ES-I3 (cell line): Measurements from ENCODE around the gene NSMCE1.

Experiments used
- H3K36me3 ChIP-seq: 2 replicates; pipeline ENCODE4 v1.6.1; 2013; ENCODE audit warnings: mild to moderate bottlenecking, low read length, control low read depth, moderate library complexity; ENCODE audit not compliant: insufficient read depth
- H3K4me1 ChIP-seq: 2 replicates; pipeline ENCODE4 v1.6.1; 2013; ENCODE audit warnings: mild to moderate bottlenecking, control low read depth, low read length; ENCODE audit not compliant: insufficient read depth
- H3K9ac ChIP-seq: 2 replicates; pipeline ENCODE4 v1.6.1; 2013; ENCODE audit warnings: low read depth, mild to moderate bottlenecking, low read length, moderate library complexity
- H3K9me3 ChIP-seq: 2 replicates; pipeline ENCODE4 v1.6.1; 2013; ENCODE audit warnings: mild to moderate bottlenecking, low read length, moderate library complexity; ENCODE audit not compliant: control insufficient read depth, insufficient read depth

Gene NSMCE1

GRCh38 chr16:27310576-27311447 is 42.2 kb upstream of the NSMCE1 start:
- Histone ChIP-seq H3K9me3 (no peaks in the 10 kb centered on the region), H3K36me3 (no peaks in the 10 kb centered on the region), H3K9ac (no peak overlapping the region), H3K4me1 (peaks cover 6% of the 10 kb centered on the region; the same call in 1 of the 2 replicates)

- H3K36me3 ChIP-seq: no peaks in the 10 kb centered on the region
Measured at GRCh38 chr16:27308792-27309191, 40.2 kb upstream of the NSMCE1 start.

DNA sequence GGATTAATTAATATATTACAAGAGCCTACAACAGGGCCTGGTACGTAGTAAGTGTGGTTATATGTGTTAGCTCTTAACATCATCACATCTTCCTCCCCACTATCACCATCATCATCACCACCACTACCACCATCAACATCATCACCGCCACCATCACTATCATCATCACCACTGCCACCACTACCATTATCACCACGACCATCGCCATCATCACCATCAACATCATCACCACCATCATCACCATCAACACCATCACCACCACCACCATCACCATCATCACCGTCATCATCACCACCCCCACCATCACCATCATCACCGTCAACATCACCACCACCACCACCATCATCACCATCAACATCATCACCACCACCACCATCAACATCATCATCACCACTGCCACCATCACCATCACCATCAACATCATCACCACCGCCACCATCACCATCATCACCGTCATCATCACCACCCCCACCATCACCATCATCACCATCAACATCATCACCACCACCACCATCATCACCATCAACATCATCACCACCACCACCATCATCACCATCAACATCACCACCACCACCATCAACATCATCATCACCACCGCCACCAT is 37.4 kb upstream of the NSMCE1 start:
- H3K9ac ChIP-seq: no peak overlapping the region
- H3K4me1 ChIP-seq: no peaks in the 10 kb centered on the region
- no peaks in the 10 kb centered on the region for H3K9me3 ChIP-seq
- no peaks in the 10 kb centered on the region for H3K36me3 ChIP-seq

More at GRCh38 chr16:27308792-27309191, 40.2 kb upstream of the NSMCE1 start:
- Histone ChIP-seq H3K4me1 (no peaks in the 10 kb centered on the region), H3K9ac (no peak overlapping the region), H3K9me3 (no peaks in the 10 kb centered on the region)

GRCh38 chr16:27304881-27305745 is 36.5 kb upstream of the NSMCE1 start:
- no peaks in the 10 kb centered on the region for H3K36me3 ChIP-seq
- no peak overlapping the region for H3K9ac ChIP-seq
- no peaks in the 10 kb centered on the region for H3K9me3 ChIP-seq
- H3K4me1 ChIP-seq: no peaks in the 10 kb centered on the region

- Histone ChIP-seq H3K36me3 (no peaks in the 10 kb centered on the region), H3K4me1 (no peaks in the 10 kb centered on the region), H3K9me3 (no peaks in the 10 kb centered on the region), H3K9ac (no peak overlapping the region)
Measured at GRCh38 chr16:27304102-27304501, 35.5 kb upstream of the NSMCE1 start.

- Histone ChIP-seq H3K4me1 (no peaks in the 10 kb centered on the region), H3K9me3 (no peaks in the 10 kb centered on the region), H3K36me3 (no peaks in the 10 kb centered on the region), H3K9ac (no peak overlapping the region)
Measured at GRCh38 chr16:27303256-27304100, 34.9 kb upstream of the NSMCE1 start.

GRCh38 chr16:27302126-27302525 is 33.6 kb upstream of the NSMCE1 start:
- H3K4me1 ChIP-seq: no peaks in the 10 kb centered on the region
- H3K9me3 ChIP-seq: no peaks in the 10 kb centered on the region
- no peak overlapping the region for H3K9ac ChIP-seq
- no peaks in the 10 kb centered on the region for H3K36me3 ChIP-seq

DNA sequence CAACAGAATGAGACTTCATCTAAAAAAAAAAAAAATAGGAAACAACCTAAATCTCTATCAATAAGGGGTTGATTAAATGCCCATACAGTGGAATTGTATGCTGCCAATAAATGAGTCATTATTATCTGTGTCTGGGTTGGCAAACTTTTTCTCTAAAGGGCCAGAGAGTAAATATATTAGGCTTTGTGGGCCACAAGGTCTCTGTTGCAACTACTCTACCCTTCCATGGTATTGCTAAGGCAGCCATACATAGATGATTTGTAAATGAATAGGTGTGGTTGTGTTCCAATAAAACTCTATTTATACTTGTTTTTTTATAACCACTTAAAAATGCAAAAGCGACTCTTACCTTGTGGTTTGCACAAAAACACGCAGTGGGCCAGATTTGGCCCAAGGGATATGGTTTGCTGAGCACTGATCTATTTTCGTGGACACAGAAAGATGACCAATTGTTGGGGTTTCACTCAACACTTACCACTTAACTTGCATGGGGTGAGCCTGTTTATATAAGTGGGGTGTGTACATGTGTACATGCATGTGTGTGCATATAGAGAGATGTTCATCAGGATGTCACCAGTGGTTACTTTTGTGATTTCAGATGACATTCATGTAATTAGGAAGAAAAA is 32.8 kb upstream of the NSMCE1 start:
- Histone ChIP-seq H3K9ac (no peak overlapping the region), H3K36me3 (no peaks in the 10 kb centered on the region)

DNA sequence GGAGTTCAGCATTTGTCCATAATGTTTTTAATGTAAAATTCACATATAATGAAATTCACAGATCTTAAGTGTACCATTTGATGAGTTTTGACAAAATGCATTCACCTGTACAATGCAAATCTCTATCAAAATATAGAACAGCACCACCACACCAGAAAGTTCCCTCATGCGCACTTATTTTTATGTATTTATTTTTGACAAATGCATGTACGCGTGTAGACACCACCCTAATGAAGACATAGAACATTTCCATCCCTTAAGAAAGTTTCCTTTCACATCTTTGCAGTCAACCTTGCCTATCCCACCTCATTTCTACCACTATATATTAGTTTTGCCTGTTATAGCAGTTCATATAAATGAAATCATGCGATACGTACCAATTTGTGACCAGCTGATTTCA is 29.6 kb upstream of the NSMCE1 start:
- Histone ChIP-seq H3K4me1 (no peaks in the 10 kb centered on the region), H3K9ac (no peak overlapping the region), H3K9me3 (no peaks in the 10 kb centered on the region), H3K36me3 (no peaks in the 10 kb centered on the region)

More for the DNA sequence above, 32.8 kb upstream of the NSMCE1 start:
- Histone ChIP-seq H3K9me3 (no peaks in the 10 kb centered on the region), H3K4me1 (no peaks in the 10 kb centered on the region)

DNA sequence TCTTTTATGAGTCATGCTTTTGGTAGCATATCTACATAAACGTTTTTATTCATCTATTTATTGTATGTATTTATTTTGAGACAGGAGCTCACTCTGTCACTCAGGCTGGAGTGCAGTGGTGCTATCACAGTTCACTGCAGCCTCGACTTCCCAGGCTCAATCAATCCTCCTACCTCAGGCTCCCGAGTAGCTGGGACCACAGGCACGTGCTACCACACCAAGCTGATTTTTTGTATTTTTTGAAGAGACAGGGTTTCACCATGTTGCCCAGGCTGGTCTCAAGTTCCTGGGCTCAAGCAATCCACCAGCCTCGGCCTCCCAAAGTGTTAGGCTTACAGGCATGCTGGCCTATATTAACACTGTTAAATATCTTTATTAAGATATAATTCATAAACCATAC is 24.8 kb upstream of the NSMCE1 start:
- Histone ChIP-seq H3K9me3 (no peaks in the 10 kb centered on the region), H3K9ac (no peak overlapping the region), H3K36me3 (no peaks in the 10 kb centered on the region), H3K4me1 (no peaks in the 10 kb centered on the region)

GRCh38 chr16:27291722-27292240 is 23.2 kb upstream of the NSMCE1 start:
- H3K9me3 ChIP-seq: no peaks in the 10 kb centered on the region
- no peaks in the 10 kb centered on the region; the same call in 1 of the 2 replicates for H3K4me1 ChIP-seq
- no peak overlapping the region for H3K9ac ChIP-seq
- no peaks in the 10 kb centered on the region for H3K36me3 ChIP-seq

DNA sequence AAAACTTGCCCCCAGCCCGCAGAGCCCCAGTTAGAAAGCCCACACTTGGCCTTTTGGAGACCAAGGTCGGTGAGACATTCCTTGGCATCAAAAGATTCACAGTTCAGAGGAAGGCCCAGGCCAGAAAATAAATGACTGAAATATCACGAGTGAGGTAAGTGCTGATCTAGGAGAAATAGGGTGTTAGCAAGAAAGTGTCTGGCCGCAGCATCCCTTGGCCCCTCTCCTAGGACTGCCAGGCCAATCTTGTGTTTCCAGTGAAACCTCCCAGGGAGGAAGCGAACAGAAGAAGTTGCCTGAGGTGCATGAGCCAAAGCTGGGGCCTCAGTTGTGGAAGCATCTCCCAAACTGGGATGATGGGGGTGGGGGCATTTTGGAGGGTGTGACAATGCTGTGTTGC is 22.5 kb upstream of the NSMCE1 start:
- no peak overlapping the region for H3K9ac ChIP-seq
- H3K36me3 ChIP-seq: no peaks in the 10 kb centered on the region
- H3K9me3 ChIP-seq: no peaks in the 10 kb centered on the region
- H3K4me1 ChIP-seq: peaks cover 2% of the 10 kb centered on the region; the same call in 1 of the 2 replicates

- H3K4me1 ChIP-seq: peaks cover 3% of the 10 kb centered on the region; the same call in 1 of the 2 replicates
- H3K36me3 ChIP-seq: no peaks in the 10 kb centered on the region
- H3K9ac ChIP-seq: no peak overlapping the region
- no peaks in the 10 kb centered on the region for H3K9me3 ChIP-seq
Measured at GRCh38 chr16:27290562-27290961, 22.0 kb upstream of the NSMCE1 start.
